Endothelial cell (in vitro differentiated cells): ENCODE data around the gene AVEN. TPM values are rescaled to one million over a fixed set of nuclear protein-coding genes. Genes with fewer than 3 reads are reported as not detected.

Source experiments
- DNase-seq: peaks from one replicate; pipeline ENCODE4 v3.0.0; 2021; ENCODE audit warnings: low spot score
- H3K27ac Mint-ChIP-seq: one replicate; pipeline ENCODE4 v1.8.0; 2021; ENCODE audit warnings: mixed read lengths, inconsistent platforms; ENCODE audit not compliant: unreplicated experiment
- H3K27me3 Mint-ChIP-seq: one replicate; pipeline ENCODE4 v1.8.0; 2021; ENCODE audit warnings: mild to moderate bottlenecking, moderate library complexity, mixed read lengths, inconsistent platforms; ENCODE audit not compliant: unreplicated experiment
- H3K36me3 Mint-ChIP-seq: one replicate; pipeline ENCODE4 v1.8.0; 2021; ENCODE audit warnings: mild to moderate bottlenecking, low read depth, mixed read lengths, inconsistent platforms; ENCODE audit not compliant: unreplicated experiment
- H3K4me1 Mint-ChIP-seq: one replicate; pipeline ENCODE4 v1.8.0; 2021; ENCODE audit warnings: mild to moderate bottlenecking, mixed read lengths, inconsistent platforms; ENCODE audit not compliant: unreplicated experiment
- H3K4me3 Mint-ChIP-seq: one replicate; pipeline ENCODE4 v1.8.0; 2021; ENCODE audit warnings: mild to moderate bottlenecking, mixed read lengths, inconsistent platforms; ENCODE audit not compliant: unreplicated experiment
- H3K9me3 Mint-ChIP-seq: one replicate; pipeline ENCODE4 v1.8.0; 2021; ENCODE audit warnings: mixed read lengths, inconsistent platforms; ENCODE audit not compliant: unreplicated experiment
- CTCF ChIP-seq: fragments of 200-600 bp; sonication (generic); IDR thresholded peaks from one replicate; pipeline ENCODE4 v1.5.0; 2021; ENCODE audit warnings: antibody characterized with exemption; ENCODE audit not compliant: unreplicated experiment
- total RNA-seq: library from RNA; stranded (reverse); fragmentation: NEBNext Ultra II Directional; extraction: Animal tissue kit (Norgen Biotek cat#: 25700); gene quantifications from one replicate; pipeline ENCODE4 v1.2.1, GENCODE V29; 2021; ENCODE audit not compliant: unreplicated experiment

AVEN gene
- total RNA-seq, 1 donor from 2014 or later, result 14.8 TPM

GRCh38 chr15:33840615-33841014 lies 198.4 kb downstream of the AVEN start:
- no peak for TF ChIP-seq CTCF
- Mint-ChIP-seq H3K4me3 (no peak overlapping the region), H3K27me3 (peaks cover 5% of the 10 kb centered on the region), H3K4me1 (no peaks in the 10 kb centered on the region), H3K27ac (no peak overlapping the region), H3K9me3 (no peaks in the 10 kb centered on the region), H3K36me3 (no peaks in the 10 kb centered on the region)
- no peak for DNase-seq

DNA sequence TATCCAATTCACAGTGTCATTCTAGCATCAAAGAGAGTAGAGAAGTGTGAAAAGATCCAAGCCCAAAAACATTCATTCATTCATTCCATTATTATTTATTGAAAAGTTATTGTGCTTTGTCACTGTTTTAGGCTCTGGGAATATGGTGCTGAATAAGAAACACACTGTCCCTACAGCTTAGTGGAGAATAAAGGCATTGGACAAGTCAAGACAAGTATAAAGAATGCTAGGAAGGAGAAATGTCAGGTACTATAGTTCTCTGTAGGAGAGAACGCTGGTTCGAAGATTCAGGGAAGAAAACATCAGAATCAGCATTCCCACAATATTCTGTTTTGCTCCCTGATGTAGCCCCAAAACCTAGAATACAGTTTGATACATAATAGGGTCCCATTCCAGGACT lies 199.5 kb downstream of the AVEN start:
- Mint-ChIP-seq H3K27ac (no peak overlapping the region), H3K9me3 (no peaks in the 10 kb centered on the region), H3K4me3 (no peak overlapping the region), H3K36me3 (no peaks in the 10 kb centered on the region), H3K4me1 (no peaks in the 10 kb centered on the region), H3K27me3 (peaks cover 5% of the 10 kb centered on the region)
- no peak for DNase-seq
- no peak for TF ChIP-seq CTCF

GRCh38 chr15:33837294-33837693 lies 201.7 kb downstream of the AVEN start:
- DNase-seq, result no peak
- TF ChIP-seq CTCF, result no peak
- H3K27ac Mint-ChIP-seq, result no peak overlapping the region
- H3K27me3 Mint-ChIP-seq, result peaks cover 5% of the 10 kb centered on the region
- no peak overlapping the region for H3K4me3 Mint-ChIP-seq
- H3K36me3 Mint-ChIP-seq, result no peaks in the 10 kb centered on the region
- H3K9me3 Mint-ChIP-seq, result no peaks in the 10 kb centered on the region
- H3K4me1 Mint-ChIP-seq, result no peaks in the 10 kb centered on the region

- no peaks in the 10 kb centered on the region for H3K4me1 Mint-ChIP-seq
- no peak for DNase-seq
- H3K36me3 Mint-ChIP-seq, result no peaks in the 10 kb centered on the region
- no peak for TF ChIP-seq CTCF
- no peak overlapping the region for H3K27ac Mint-ChIP-seq
- H3K4me3 Mint-ChIP-seq, result no peak overlapping the region
- H3K9me3 Mint-ChIP-seq, result no peaks in the 10 kb centered on the region
- peaks cover 2% of the 10 kb centered on the region for H3K27me3 Mint-ChIP-seq
Observed at GRCh38 chr15:33834892-33835743, 203.9 kb downstream of the AVEN start.

DNA sequence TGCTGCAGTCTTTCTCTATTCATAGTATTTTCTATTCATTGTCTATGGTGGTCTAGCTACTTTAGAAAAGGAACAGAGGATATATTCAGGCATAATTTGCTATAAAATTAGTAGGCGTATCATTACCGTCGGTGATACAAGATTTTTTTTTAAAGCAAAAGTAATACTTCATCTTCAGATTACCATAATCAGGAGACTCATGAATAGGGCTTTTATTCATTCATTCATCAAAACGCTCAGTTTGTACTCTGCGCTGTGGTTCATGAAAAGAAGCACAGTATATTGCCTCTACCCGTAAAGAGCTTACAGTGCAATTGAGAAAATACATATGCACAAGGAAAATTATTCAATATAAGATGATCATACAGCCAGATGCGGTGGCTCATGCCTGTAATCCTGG lies 207.4 kb downstream of the AVEN start:
- Mint-ChIP-seq H3K4me1 (no peaks in the 10 kb centered on the region), H3K36me3 (no peaks in the 10 kb centered on the region), H3K27me3 (no peaks in the 10 kb centered on the region), H3K4me3 (no peak overlapping the region), H3K9me3 (no peaks in the 10 kb centered on the region), H3K27ac (no peak overlapping the region)
- no peak for DNase-seq
- no peak for TF ChIP-seq CTCF
